ENCODE results near the gene EHMT2. TPM values are rescaled to one million over a fixed set of nuclear protein-coding genes. Genes with fewer than 3 reads are reported as not detected.

EHMT2 gene
- total RNA-seq, 1 experiment from 2014 or later = 117 TPM

- TF ChIP-seq CTCF (conservative IDR thresholded peaks at IDR 0.05; ENCODE audit: low read depth, low read length) (no peak), EZH2 (IDR thresholded peaks at IDR 0.05; ENCODE audit: borderline replicate concordance, low read depth, low read length, poor library complexity, severe bottlenecking) (no peak)
- H3K36me3 ChIP-seq (ENCODE audit: insufficient read depth, low read length, poor library complexity, severe bottlenecking) = peaks cover 82% of the 10 kb centered on the region
- no peaks in the 10 kb centered on the region for H3K27me3 ChIP-seq (replicated peaks; ENCODE audit: insufficient read depth, low read depth, low read length, poor library complexity)
- no peaks in the 10 kb centered on the region for H3K4me1 ChIP-seq (ENCODE audit: insufficient read depth, low read length, poor library complexity, severe bottlenecking)
- BruUV-seq (replicated peaks) = no TSS peak
- H3K27ac ChIP-seq (ENCODE audit: low read depth, low read length, poor library complexity, severe bottlenecking) = no peak overlapping the region
- DNase-seq (ENCODE audit: low spot score) = no peak
- no peaks in the 10 kb centered on the region for H3K9me3 ChIP-seq (ENCODE audit: low read depth, low read length, poor library complexity, severe bottlenecking)
- intact Hi-C loops (cut with micrococcal nuclease; ENCODE audit: unreplicated experiment) = no loop called here
- ChIA-PET POLR2A (ENCODE audit: low non-redundant PET) (no interaction called here), CTCF (no interaction called here)
- no peak overlapping the region for H3K4me3 ChIP-seq (ENCODE audit: low read depth, low read length, poor library complexity, severe bottlenecking)
Measured at GRCh38 chr6:31889331-31889972, 8.0 kb downstream of the EHMT2 start.

- Histone ChIP-seq H3K4me3 (ENCODE audit: low read depth, low read length, poor library complexity, severe bottlenecking) (no peak overlapping the region), H3K36me3 (ENCODE audit: insufficient read depth, low read length, poor library complexity, severe bottlenecking) (peaks cover 86% of the 10 kb centered on the region), H3K4me1 (ENCODE audit: insufficient read depth, low read length, poor library complexity, severe bottlenecking) (no peaks in the 10 kb centered on the region), H3K27me3 (replicated peaks; ENCODE audit: insufficient read depth, low read depth, low read length, poor library complexity) (no peaks in the 10 kb centered on the region), H3K27ac (ENCODE audit: low read depth, low read length, poor library complexity, severe bottlenecking) (no peak overlapping the region), H3K9me3 (ENCODE audit: low read depth, low read length, poor library complexity, severe bottlenecking) (no peaks in the 10 kb centered on the region)
- DNase-seq (ENCODE audit: low spot score) = peak; percentile 50
- ChIA-PET CTCF (interaction anchor here (1.0 kb wide), 1 partner anchor 9 kb away, joined by 4 read pairs; the partner anchor contains the start of gene EHMT2), POLR2A (ENCODE audit: low non-redundant PET) (no interaction called here)
- TF ChIP-seq EZH2 (IDR thresholded peaks at IDR 0.05; ENCODE audit: borderline replicate concordance, low read depth, low read length, poor library complexity, severe bottlenecking) = no peak
- peak; percentile 90 for TF ChIP-seq CTCF (conservative IDR thresholded peaks at IDR 0.05; ENCODE audit: low read depth, low read length)
- intact Hi-C loops (cut with micrococcal nuclease; ENCODE audit: unreplicated experiment) = no loop called here
- TSS peak; percentile 53 for BruUV-seq (replicated peaks)
Measured at GRCh38 chr6:31888276-31889258, 8.9 kb downstream of the EHMT2 start.

- Histone ChIP-seq H3K27me3 (replicated peaks; ENCODE audit: insufficient read depth, low read depth, low read length, poor library complexity) (no peaks in the 10 kb centered on the region), H3K36me3 (ENCODE audit: insufficient read depth, low read length, poor library complexity, severe bottlenecking) (peaks cover 86% of the 10 kb centered on the region), H3K4me1 (ENCODE audit: insufficient read depth, low read length, poor library complexity, severe bottlenecking) (no peaks in the 10 kb centered on the region), H3K9me3 (ENCODE audit: low read depth, low read length, poor library complexity, severe bottlenecking) (no peaks in the 10 kb centered on the region), H3K4me3 (ENCODE audit: low read depth, low read length, poor library complexity, severe bottlenecking) (no peak overlapping the region), H3K27ac (ENCODE audit: low read depth, low read length, poor library complexity, severe bottlenecking) (no peak overlapping the region)
- no TSS peak for BruUV-seq (replicated peaks)
- intact Hi-C loops (cut with micrococcal nuclease; ENCODE audit: unreplicated experiment) = no loop called here
- TF ChIP-seq EZH2 (IDR thresholded peaks at IDR 0.05; ENCODE audit: borderline replicate concordance, low read depth, low read length, poor library complexity, severe bottlenecking) (no peak), CTCF (conservative IDR thresholded peaks at IDR 0.05; ENCODE audit: low read depth, low read length) (no peak)
- ChIA-PET CTCF (interaction anchor here (1.0 kb wide), 1 partner anchor 10 kb away, joined by 4 read pairs; the partner anchor contains the start of gene EHMT2), POLR2A (ENCODE audit: low non-redundant PET) (no interaction called here)
- DNase-seq (ENCODE audit: low spot score) = no peak
Measured at GRCh38 chr6:31887173-31888007, 10.1 kb downstream of the EHMT2 start.

All from A673 (cell line).